Dermis microvascular lymphatic vessel endothelial cell (primary cell): ENCODE measurements around the gene S100P. TPM values are rescaled to one million over a fixed set of nuclear protein-coding genes. Genes with fewer than 3 reads are reported as not detected.

Experiments used
- DNase-seq, 2 donors: peaks; one replicate each; pipeline versions ENCODE4 v3.0.0 to v3.0.0-alpha.2; 2010; ENCODE audit warnings: low read depth in 2 of 2
- total RNA-seq: library from RNA; depleted of rRNA; stranded (reverse); fragments of >200 nt; gene quantifications from 2 replicates; pipeline ENCODE4 v1.2.1, GENCODE V29; 2014

The S100P gene
- total RNA-seq, 1 donor from 2014 or later, result 0.13 TPM

GRCh38 chr4:6697131-6697530 lies 3.5 kb downstream of the S100P start:
- DNase-seq, result no peak

GRCh38 chr4:6699388-6699787 lies 5.7 kb downstream of the S100P start:
- DNase-seq, result no peak

- no peak for DNase-seq
Observed at GRCh38 chr4:6699903-6700302, 6.2 kb downstream of the S100P start.

GRCh38 chr4:6701371-6701770 lies 7.7 kb downstream of the S100P start:
- DNase-seq, result no peak

GRCh38 chr4:6702761-6703160 lies 9.1 kb downstream of the S100P start:
- DNase-seq, result no peak

GRCh38 chr4:6703786-6704185 lies 10.1 kb downstream of the S100P start:
- peak in 1 of 2 donors; percentile 26 for DNase-seq

- DNase-seq, result no peak
Observed at GRCh38 chr4:6705646-6706045, 12.0 kb downstream of the S100P start.

- no peak for DNase-seq
Observed at GRCh38 chr4:6706173-6706572, 12.5 kb downstream of the S100P start.

GRCh38 chr4:6709230-6710114 lies 15.8 kb downstream of the S100P start, which contains the start of gene MRFAP1L1:
Gene MRFAP1L1 (minus strand): TSS chr4:6709865. CDS start chr4:6709629, 236 bp downstream.
- DNase-seq, result peak; percentile 93 to 97

- DNase-seq, result no peak
Observed at GRCh38 chr4:6710282-6710681, 16.6 kb downstream of the S100P start.

- DNase-seq, result no peak
Observed at GRCh38 chr4:6710996-6711395, 17.3 kb downstream of the S100P start.

GRCh38 chr4:6714954-6715353 lies 21.3 kb downstream of the S100P start:
- DNase-seq, result no peak

GRCh38 chr4:6715704-6716017 lies 22.0 kb downstream of the S100P start:
- DNase-seq, result no peak

GRCh38 chr4:6716018-6716911 lies 22.6 kb downstream of the S100P start, which contains the start of gene BLOC1S4:
Gene BLOC1S4 (plus strand): TSS chr4:6716174. CDS start chr4:6716210, 36 bp downstream.
- DNase-seq, result peak; percentile 84 to 91

- no peak for DNase-seq
Observed at GRCh38 chr4:6716958-6717655, 23.4 kb downstream of the S100P start.

GRCh38 chr4:6718932-6719610 lies 25.4 kb downstream of the S100P start:
- DNase-seq, result no peak

- DNase-seq, result no peak
Observed at GRCh38 chr4:6719611-6720179, 26.0 kb downstream of the S100P start.

- DNase-seq, result peak; percentile 37 to 70
Observed at GRCh38 chr4:6720202-6720699, 26.6 kb downstream of the S100P start.

- DNase-seq, result no peak
Observed at GRCh38 chr4:6721121-6721520, 27.4 kb downstream of the S100P start.

GRCh38 chr4:6722891-6723290 lies 29.2 kb downstream of the S100P start:
- no peak for DNase-seq

GRCh38 chr4:6723851-6724250 lies 30.2 kb downstream of the S100P start:
- DNase-seq, result no peak
